Testis (tissue), 3 donors: ENCODE data around the gene HMGCS2. TPM values are rescaled to one million over a fixed set of nuclear protein-coding genes. Genes with fewer than 3 reads are reported as not detected.
A peak's percentile ranks its signal among the peaks of the same experiment; 100 is the strongest.
"Not testable (repeated sequence)": the region's sequence is repeated elsewhere in the genome, so short reads cannot be mapped to it uniquely, and the experiment has no call there.

Experiments
- DNase-seq: peaks from one replicate; pipeline ENCODE4 v3.0.0-alpha.2; 2019
- H3K27ac ChIP-seq, 2 donors: fragments of 200-600 bp; sonication (generic); one replicate each; pipeline ENCODE4 v1.5.1; 2019
- H3K27me3 ChIP-seq: fragments of 200-600 bp; sonication (generic); one replicate; pipeline ENCODE4 v1.5.1; 2019
- H3K36me3 ChIP-seq: fragments of 200-600 bp; sonication (generic); one replicate; pipeline ENCODE4 v1.5.1; 2017; ENCODE audit warnings: low read depth; ENCODE audit errors: missing control alignments
- H3K4me1 ChIP-seq: fragments of 200-600 bp; sonication (generic); one replicate; pipeline ENCODE4 v1.5.1; 2019
- H3K4me3 ChIP-seq, 2 donors: fragments of 200-600 bp; sonication (generic); one replicate each; pipeline ENCODE4 v1.5.1; 2017 to 2019
- H3K9me3 ChIP-seq: fragments of 200-600 bp; sonication (generic); one replicate; pipeline ENCODE4 v1.5.1; 2017
- CTCF ChIP-seq, 3 experiments: fragments of 450-650 bp in 2 of 3; fragments of 200-600 bp in 1 of 3; sonication (generic) in 1 of 3; IDR thresholded peaks; one replicate each; pipeline ENCODE4 v1.5.1; 2016 to 2019; ENCODE audit warnings: antibody characterized with exemption in 3 of 3, mild to moderate bottlenecking in 2 of 3, moderate library complexity in 1 of 3
- POLR2A ChIP-seq: fragments of 450-650 bp; IDR thresholded peaks from one replicate; pipeline ENCODE4 v1.6.1; 2017; ENCODE audit warnings: antibody characterized with exemption, mild to moderate bottlenecking, moderate library complexity
- WGBS, 2 donors: methylation state at CpG; one replicate each; pipeline ENCODE4 v1.1.5; 2018; 5-methylcytosine and 5-hydroxymethylcytosine counted together
- intact Hi-C: fragments of 100-400 bp; cut with DNase I; formaldehyde crosslinking; loops from one replicate; pipeline ENCODE4 v1.15.1; 2023; ENCODE audit warnings: low total_unique reads
- polyA plus RNA-seq: library from polyadenylated mRNA; stranded (reverse); fragments of 350-450 nt; fragmentation: Illumina TruSeq; extraction: RNeasy Lipid Tissue Mini Kit (QIAGEN cat#74804); gene quantifications from one replicate; pipeline ENCODE4 v1.2.3, GENCODE V29; 2014; ENCODE audit warnings: low read depth, low replicate concordance; ENCODE audit not compliant: insufficient read depth
- total RNA-seq, 2 donors: library from RNA; depleted of rRNA; stranded (reverse); fragments of >200 nt; gene quantifications; one replicate each; pipeline ENCODE4 v1.2.3, GENCODE V29; 2016

HMGCS2 gene
- total and polyA plus RNA-seq, 3 donors from 2014 or later = 2.5 to 93.7 (median 43.6) TPM

- Histone ChIP-seq H3K4me1 (peaks cover 33% of the 10 kb centered on the region), H3K27me3 (no peaks in the 10 kb centered on the region), H3K9me3 (no peaks in the 10 kb centered on the region), H3K27ac (peak overlapping the region; percentile 53 to 72), H3K36me3 (no peaks in the 10 kb centered on the region), H3K4me3 (peak overlapping the region; percentile 59 to 65)
- peak; percentile 79 for DNase-seq
- TF ChIP-seq POLR2A (no peak), CTCF (IDR thresholded peaks at IDR 0.05) (no peak)
- intact Hi-C loops = no loop called here
- 1% methylated on average over 30 to 45 of the region's 51 CpGs for WGBS, 2 donors
These were observed 56.2 kb downstream of the HMGCS2 start for GRCh38 chr1:119712342-119713038.

- intact Hi-C loops = no loop called here
- TF ChIP-seq POLR2A = no peak
- TF ChIP-seq CTCF (IDR thresholded peaks at IDR 0.05) = no peak
- Histone ChIP-seq H3K27ac (peak within 1 kb of the TSS; percentile 53 to 72), H3K36me3 (no peaks in the 10 kb centered on the region), H3K4me3 (peak within 1 kb of the TSS; percentile 59 to 65), H3K4me1 (peaks cover 33% of the 10 kb centered on the region), H3K27me3 (no peaks in the 10 kb centered on the region), H3K9me3 (no peaks in the 10 kb centered on the region)
- WGBS, 2 donors = 0% methylated on average over 27 of the region's 27 CpGs
- peak; percentile 89 for DNase-seq
These were observed 56.8 kb downstream of the HMGCS2 start, which contains the start of gene PHGDH for GRCh38 chr1:119711804-119712341. TSS of gene PHGDH (plus strand) at chr1:119711934. CDS start at chr1:119712023, 89 bp downstream.

GRCh38 chr1:119711356-119711803 lies 57.3 kb downstream of the HMGCS2 start:
- H3K4me1 ChIP-seq = peaks cover 33% of the 10 kb centered on the region
- 11 to 14% methylated on average over 9 of the region's 10 CpGs for WGBS, 2 donors
- H3K9me3 ChIP-seq, DNase-seq, H3K27ac ChIP-seq, H3K36me3 ChIP-seq, H3K27me3 ChIP-seq, intact Hi-C loops: not testable (repeated sequence)
- peak overlapping the region; percentile 59 to 65 for H3K4me3 ChIP-seq

GRCh38 chr1:119706599-119706998 lies 62.1 kb downstream of the HMGCS2 start:
- H3K4me3 ChIP-seq, H3K27me3 ChIP-seq, H3K36me3 ChIP-seq, H3K27ac ChIP-seq, H3K9me3 ChIP-seq, DNase-seq, intact Hi-C loops, H3K4me1 ChIP-seq: not testable (repeated sequence)
- WGBS, 2 donors = 91 to 99% methylated on average over 6 of the region's 6 CpGs

- H3K4me3 ChIP-seq = no peak overlapping the region
- H3K27ac ChIP-seq = no peak overlapping the region
- no peaks in the 10 kb centered on the region for H3K4me1 ChIP-seq
- no peak for TF ChIP-seq POLR2A
- H3K36me3 ChIP-seq = no peaks in the 10 kb centered on the region
- no peak for DNase-seq
- intact Hi-C loops = no loop called here
- H3K9me3 ChIP-seq = no peaks in the 10 kb centered on the region
- WGBS, 2 donors = 83 to 89% methylated on average over 6 of the region's 6 CpGs
- H3K27me3 ChIP-seq = no peaks in the 10 kb centered on the region
These were observed 64.8 kb downstream of the HMGCS2 start for GRCh38 chr1:119703666-119704450.

GRCh38 chr1:119702384-119702783 lies 66.3 kb downstream of the HMGCS2 start:
- intact Hi-C loops = no loop called here
- no peak overlapping the region for H3K27ac ChIP-seq
- no peak for TF ChIP-seq POLR2A
- TF ChIP-seq CTCF (IDR thresholded peaks at IDR 0.05) = no peak
- no peak overlapping the region for H3K4me3 ChIP-seq
- H3K9me3 ChIP-seq = no peaks in the 10 kb centered on the region
- WGBS, 2 donors = 85% methylated on average over 2 of the region's 2 CpGs
- no peak for DNase-seq
- H3K4me1 ChIP-seq = no peaks in the 10 kb centered on the region
- no peaks in the 10 kb centered on the region for H3K36me3 ChIP-seq
- H3K27me3 ChIP-seq = no peaks in the 10 kb centered on the region
